ENCODE data around the gene REPIN1. TPM values are rescaled to one million over a fixed set of nuclear protein-coding genes. Genes with fewer than 3 reads are reported as not detected.

REPIN1 gene
- total and polyA plus RNA-seq, 9 donors, result 21.6 to 92.0 (median 73.4) TPM

DNA sequence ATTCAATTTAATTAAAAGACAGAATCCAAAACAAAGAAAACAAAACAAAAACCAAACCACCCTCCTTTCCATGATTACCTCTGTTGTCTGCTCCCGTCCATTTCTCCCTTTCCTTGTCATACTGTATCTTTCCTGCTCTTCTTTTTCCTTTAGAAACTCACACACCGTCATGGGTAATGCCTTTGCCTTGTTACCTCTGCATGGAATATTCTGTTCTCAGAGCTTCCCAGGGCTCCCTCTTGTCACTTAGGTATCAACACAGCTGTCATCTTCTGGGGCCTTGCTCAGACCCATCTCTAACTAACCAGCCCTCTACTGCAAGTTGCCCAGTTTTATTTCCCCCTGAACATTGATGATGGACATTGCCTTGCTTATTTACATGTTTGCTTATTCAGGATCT, 51.6 kb downstream of the REPIN1 start:
- Histone ChIP-seq H3K27ac (no peak overlapping the region), H3K36me3 (no peaks in the 10 kb centered on the region), H3K9me3 (no peaks in the 10 kb centered on the region), H3K27me3 (no peaks in the 10 kb centered on the region), H3K4me3 (no peak overlapping the region), H3K4me1 (ENCODE audit: insufficient read depth) (peaks cover 4% of the 10 kb centered on the region)
- WGBS, 3 donors, result 86 to 88% (median 87%) methylated on average over 2 of the region's 2 CpGs
- intact Hi-C loops (cut with DNase I), result loop anchor here in 1 of 4 donors (5.0 kb wide), 1 partner anchor 133 kb away; no protein-coding TSS in a partner anchor
- no peak for DNase-seq
- TF ChIP-seq EP300 (IDR thresholded peaks at IDR 0.05) (no peak), CTCF (IDR thresholded peaks at IDR 0.05) (no peak), POLR2A (IDR thresholded peaks at IDR 0.05) (no peak)

- Histone ChIP-seq H3K4me1 (ENCODE audit: insufficient read depth) (no peaks in the 10 kb centered on the region), H3K27ac (no peak overlapping the region), H3K9me3 (no peaks in the 10 kb centered on the region), H3K27me3 (no peaks in the 10 kb centered on the region), H3K36me3 (no peaks in the 10 kb centered on the region), H3K4me3 (no peak overlapping the region)
- no peak for TF ChIP-seq EP300 (IDR thresholded peaks at IDR 0.05)
- peak; percentile 71 to 91 (median 72) for TF ChIP-seq CTCF (IDR thresholded peaks at IDR 0.05)
- WGBS, 3 donors, result 14 to 17% (median 15%) methylated on average over 27 of the region's 27 CpGs
- intact Hi-C loops (cut with DNase I), result loop anchor here in 1 of 4 donors (5.0 kb wide), 1 partner anchor 134 kb away; no protein-coding TSS in a partner anchor
- peak; percentile 79 to 89 (median 86) for DNase-seq
Observed at GRCh38 chr7:150420987-150421674, 52.5 kb downstream of the REPIN1 start.

- no peak overlapping the region for H3K27ac ChIP-seq
- no peaks in the 10 kb centered on the region for H3K27me3 ChIP-seq
- 78 to 87% (median 81%) methylated on average over 17 of the region's 17 CpGs for WGBS, 3 donors
- intact Hi-C loops (cut with DNase I), result loop anchor here in 1 of 4 donors (5.0 kb wide), 1 partner anchor 135 kb away; no protein-coding TSS in a partner anchor
- DNase-seq, result no peak
- H3K36me3 ChIP-seq, result no peaks in the 10 kb centered on the region
- no peak overlapping the region for H3K4me3 ChIP-seq
- no peaks in the 10 kb centered on the region for H3K9me3 ChIP-seq
- no peaks in the 10 kb centered on the region for H3K4me1 ChIP-seq (ENCODE audit: insufficient read depth)
- no peak for TF ChIP-seq POLR2A (IDR thresholded peaks at IDR 0.05)
- TF ChIP-seq CTCF (IDR thresholded peaks at IDR 0.05), result no peak
- no peak for TF ChIP-seq EP300 (IDR thresholded peaks at IDR 0.05)
Observed at GRCh38 chr7:150421831-150422230, 53.2 kb downstream of the REPIN1 start.

Other genes with a start within 250 kb of the REPIN1 start
- 10 to 100 TPM; 21.8 to 34.9 (median 27.1) TPM for gene LRRC61, start 45.5 kb upstream of the REPIN1 start, total RNA-seq
- gene LRRC61, start 45.5 kb upstream of the REPIN1 start, polyA plus RNA-seq, result 10 to 100 TPM in 1 of 2 donors, 1 to 10 TPM in 1; 3.0 to 18.5 TPM
- gene ACTR3C, start 45.3 kb upstream of the REPIN1 start, total RNA-seq, result 10 to 100 TPM in 2 of 7 donors, 1 to 10 TPM in 5; 3.4 to 11.3 (median 6.0) TPM
- gene ACTR3C, start 45.3 kb upstream of the REPIN1 start, polyA plus RNA-seq, result 1 to 10 TPM; 1.6 to 1.8 TPM
- gene RARRES2, start 27.2 kb upstream of the REPIN1 start, total RNA-seq, result 100 to 1,000 TPM; 343 to 622 (median 518) TPM
- gene RARRES2, start 27.2 kb upstream of the REPIN1 start, polyA plus RNA-seq, result 100 to 1,000 TPM in 1 of 2 donors, 10 to 100 TPM in 1; 92.5 to 761 TPM
- 10 to 100 TPM in 5 of 7 donors, 1 to 10 TPM in 2; 5.5 to 13.9 (median 10.9) TPM for gene ZNF775, start 10.5 kb downstream of the REPIN1 start, total RNA-seq
- gene ZNF775, start 10.5 kb downstream of the REPIN1 start, polyA plus RNA-seq, result 10 to 100 TPM in 1 of 2 donors, under 1 TPM in 1; 0.28 to 11.2 TPM
- gene GIMAP8, start 81.8 kb downstream of the REPIN1 start, total RNA-seq, result 10 to 100 TPM in 1 of 7 donors, 1 to 10 TPM in 6; 2.1 to 10.3 (median 5.5) TPM
- 10 to 100 TPM; 12.2 to 22.8 TPM for gene GIMAP8, start 81.8 kb downstream of the REPIN1 start, polyA plus RNA-seq
- 1 to 10 TPM; 2.3 to 9.1 (median 6.1) TPM for gene GIMAP7, start 146.1 kb downstream of the REPIN1 start, total RNA-seq
- 10 to 100 TPM; 25.1 to 30.3 TPM for gene GIMAP7, start 146.1 kb downstream of the REPIN1 start, polyA plus RNA-seq
- 10 to 100 TPM in 3 of 7 donors, 1 to 10 TPM in 4; 5.4 to 18.8 (median 9.6) TPM for gene GIMAP4, start 198.6 kb downstream of the REPIN1 start, total RNA-seq
- gene GIMAP4, start 198.6 kb downstream of the REPIN1 start, polyA plus RNA-seq, result 10 to 100 TPM; 19.7 to 59.3 TPM